Jurkat, Clone E6-1 (cell line): ENCODE data around the gene DEFB129.

Source experiments
- DNase-seq: peaks from one replicate; pipeline ENCODE4 v3.0.0-alpha.2; 2011; ENCODE audit warnings: low read depth, low spot score
- H3K4me3 ChIP-seq: 2 replicates; pipeline ENCODE4 v1.5.1; 2011; ENCODE audit warnings: mild to moderate bottlenecking, low read length, control low read depth, moderate library complexity

Gene DEFB129

GRCh38 chr20:278607-279571 lies 51.8 kb downstream of the DEFB129 start:
- no peak for DNase-seq
- no peak overlapping the region for H3K4me3 ChIP-seq
